Stimulated activated CD8-positive, alpha-beta memory T cell treated with anti-CD3 and anti-CD28 coated beads, Interleukin-15, amount 100 ng/mL, for 1 hour (primary cell): Measurements from ENCODE around the gene ELL2.

Experiments used
- DNase-seq: peaks from one replicate; pipeline ENCODE4 v3.0.0-alpha.2; 2020; ENCODE audit warnings: low read depth

The ELL2 gene

GRCh38 chr5:95983080-95983479 lies 21.4 kb upstream of the ELL2 start:
- DNase-seq: no peak

GRCh38 chr5:95976606-95977005 lies 15.0 kb upstream of the ELL2 start:
- DNase-seq: no peak

- no peak for DNase-seq
These were observed 14.1 kb upstream of the ELL2 start for GRCh38 chr5:95975703-95976102.

GRCh38 chr5:95973793-95974325 lies 12.2 kb upstream of the ELL2 start:
- no peak for DNase-seq

GRCh38 chr5:95972196-95972595 lies 10.5 kb upstream of the ELL2 start:
- no peak for DNase-seq

- no peak for DNase-seq
These were observed 8.7 kb upstream of the ELL2 start for GRCh38 chr5:95970359-95970704.

- DNase-seq: no peak
These were observed 8.2 kb upstream of the ELL2 start for GRCh38 chr5:95969651-95970358.

- no peak for DNase-seq
These were observed 7.4 kb upstream of the ELL2 start for GRCh38 chr5:95969055-95969454.

- DNase-seq: no peak
These were observed 5.6 kb upstream of the ELL2 start for GRCh38 chr5:95967236-95967635.

GRCh38 chr5:95966005-95966404 lies 4.4 kb upstream of the ELL2 start:
- DNase-seq: no peak

- DNase-seq: no peak
These were observed 2.2 kb upstream of the ELL2 start for GRCh38 chr5:95963650-95964410.

- no peak for DNase-seq
These were observed 1.1 kb upstream of the ELL2 start for GRCh38 chr5:95962785-95963184.

GRCh38 chr5:95962475-95962773 lies 773 bp upstream of the ELL2 start:
- DNase-seq: no peak

GRCh38 chr5:95960667-95961616 lies 709 bp downstream of the ELL2 start:
- peak; percentile 35 for DNase-seq

- no peak for DNase-seq
These were observed 1.6 kb downstream of the ELL2 start for GRCh38 chr5:95959888-95960666.

- no peak for DNase-seq
These were observed 2.4 kb downstream of the ELL2 start for GRCh38 chr5:95959051-95959887.

GRCh38 chr5:95958310-95959014 lies 3.2 kb downstream of the ELL2 start:
- DNase-seq: no peak

- DNase-seq: no peak
These were observed 4.0 kb downstream of the ELL2 start for GRCh38 chr5:95957561-95958203.

- DNase-seq: no peak
These were observed 4.8 kb downstream of the ELL2 start for GRCh38 chr5:95956900-95957293.
